GM15510 (cell line): Measurements from ENCODE around the gene KRT73.

ENCODE experiments used
- POLR2A ChIP-seq: IDR thresholded peaks from 3 replicates; pipeline ENCODE4 v1.6.1; 2011; ENCODE audit warnings: borderline replicate concordance; ENCODE audit not compliant: insufficient read length; ENCODE audit errors: extremely low read depth

KRT73 gene

DNA sequence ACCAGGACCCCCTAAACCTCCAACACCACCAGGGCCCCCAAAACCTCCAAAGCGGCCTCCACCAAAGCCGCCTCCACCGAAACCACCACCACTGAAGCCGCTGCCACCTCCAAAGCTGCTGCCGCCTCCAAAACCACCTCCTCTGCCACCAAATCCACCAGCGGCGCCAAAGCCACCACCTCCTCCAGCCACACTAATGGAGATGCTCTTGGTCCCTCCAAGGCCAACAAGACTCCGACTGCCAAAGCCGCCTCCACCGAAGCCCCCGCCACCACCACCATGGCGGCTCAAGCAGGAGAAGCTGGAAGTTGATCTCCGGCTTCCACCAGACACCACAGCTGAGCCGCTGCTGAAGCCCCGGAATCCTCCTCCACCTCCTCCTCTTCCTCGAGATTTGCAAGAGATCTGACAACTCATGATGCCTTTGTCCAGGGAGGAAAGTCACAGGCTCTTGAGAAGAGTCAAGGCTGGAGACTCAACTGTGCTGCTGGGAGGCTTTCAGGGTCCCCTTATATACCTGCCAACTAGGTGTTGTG lies 33.4 kb upstream of the KRT73 start, which contains the start of gene KRT2:
Gene KRT2, minus strand, starts transcription at position 486 of the 536 bp plus-strand sequence. Its CDS starts 69 bp downstream, at position 417.
- no peak for TF ChIP-seq POLR2A

DNA sequence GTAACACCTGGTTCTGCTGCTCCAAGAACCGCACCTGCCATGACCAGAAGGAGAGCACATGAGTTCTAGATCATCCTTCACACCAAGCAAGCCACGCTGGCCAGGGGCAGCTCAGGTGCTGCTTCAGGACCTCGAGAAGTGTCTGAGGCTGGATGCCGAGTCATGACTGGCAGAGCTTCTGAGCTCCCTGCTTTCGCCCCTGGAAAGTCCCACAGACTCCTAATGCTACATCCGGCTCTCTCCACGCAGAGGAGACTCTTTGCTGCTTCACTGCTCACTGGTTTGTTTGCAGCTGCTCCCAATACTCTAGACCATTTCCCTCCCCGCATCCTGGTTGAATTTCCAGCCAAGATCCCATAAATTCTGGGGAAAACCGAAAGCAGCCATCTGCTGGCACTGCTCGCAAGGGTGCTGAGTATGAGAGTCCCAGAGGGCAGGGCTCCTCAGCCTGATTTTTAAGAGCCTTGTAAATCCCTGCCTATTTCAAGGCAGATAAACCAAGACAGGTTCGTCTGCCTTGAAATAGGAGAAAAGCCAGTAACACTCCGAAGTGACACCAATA lies 32.2 kb upstream of the KRT73 start:
- TF ChIP-seq POLR2A: no peak

DNA sequence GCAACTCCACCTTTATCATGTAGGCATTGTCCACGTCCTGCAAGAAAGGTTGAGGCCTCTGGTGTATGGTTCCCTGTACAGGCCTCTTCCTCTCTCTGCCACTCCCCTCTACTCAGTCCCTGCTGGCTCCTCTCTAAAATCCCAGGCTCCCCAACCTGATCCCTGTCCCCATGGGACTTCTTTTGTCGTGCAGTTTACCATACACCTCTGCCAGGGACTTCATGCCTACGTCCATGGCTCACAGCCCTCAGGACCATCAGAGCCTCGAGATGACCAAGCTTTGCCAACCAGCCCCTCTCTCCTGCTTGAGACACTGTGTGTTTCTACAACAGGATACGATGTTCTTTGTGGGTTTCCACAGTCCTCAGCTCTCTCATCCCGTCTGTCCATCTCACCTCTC lies 30.7 kb upstream of the KRT73 start:
- TF ChIP-seq POLR2A: no peak

DNA sequence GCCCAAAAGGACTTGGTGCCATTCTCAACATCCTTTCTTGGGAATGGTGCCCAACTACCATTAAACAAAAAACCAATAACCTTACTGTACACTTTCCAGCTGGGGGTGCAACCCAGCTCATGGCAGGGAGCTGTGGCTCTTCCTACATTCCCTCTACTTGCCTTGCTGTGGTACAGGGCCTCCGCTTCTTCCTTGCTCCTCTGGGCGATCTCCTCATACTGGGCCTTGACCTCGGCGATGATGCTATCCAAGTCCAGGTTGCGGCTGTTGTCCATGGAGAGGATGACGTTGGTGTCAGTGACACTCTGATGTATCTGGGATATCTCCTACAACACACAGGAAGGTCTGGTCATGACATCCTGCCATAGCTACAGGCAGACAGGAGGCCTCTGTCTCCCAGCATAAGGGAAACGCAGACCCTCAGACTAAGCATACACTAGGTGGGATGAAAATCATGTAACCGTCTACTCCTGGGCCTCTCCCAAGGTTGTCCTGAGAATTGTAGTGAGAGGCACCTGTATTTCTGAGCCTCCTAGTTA lies 29.7 kb upstream of the KRT73 start:
- no peak for TF ChIP-seq POLR2A

DNA sequence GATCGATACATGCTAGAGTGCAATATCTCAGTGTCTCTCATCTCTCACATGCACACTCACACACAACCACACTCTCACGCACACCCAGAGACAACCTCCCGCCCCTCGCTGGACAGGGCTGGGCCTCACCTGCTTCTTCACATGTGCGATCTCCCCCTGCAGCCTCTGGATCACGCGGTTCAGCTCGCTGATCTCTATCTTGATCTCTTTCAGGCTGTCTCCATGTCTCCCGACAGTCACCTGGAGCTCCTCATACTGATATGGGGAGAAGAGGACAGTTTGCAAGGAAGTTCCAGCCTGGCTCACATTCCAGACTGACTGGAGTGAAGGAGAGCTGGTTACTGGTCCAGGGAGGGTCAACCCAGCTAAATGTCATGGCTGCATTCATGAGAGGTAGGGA lies 29.2 kb upstream of the KRT73 start:
- TF ChIP-seq POLR2A: no peak

DNA sequence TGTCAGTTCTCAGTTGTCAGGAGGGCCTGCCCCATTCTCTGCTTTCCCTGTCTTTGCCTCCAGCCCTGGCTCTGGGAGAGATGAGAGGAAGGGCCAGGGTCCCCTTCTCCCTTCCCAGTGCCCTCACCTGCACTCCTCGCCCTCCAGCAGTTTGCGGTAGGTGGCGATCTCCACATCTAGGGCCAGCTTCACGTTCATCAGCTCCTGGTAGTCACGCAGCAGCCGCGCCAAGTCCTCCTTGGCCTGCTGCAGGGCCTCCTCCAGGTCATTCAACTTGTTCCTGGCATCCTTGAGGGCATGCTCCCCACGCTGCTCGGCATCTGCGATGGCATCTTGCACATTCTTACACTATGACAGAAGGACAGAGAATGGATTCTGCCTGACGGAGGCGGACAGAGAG lies 28.3 kb upstream of the KRT73 start:
- TF ChIP-seq POLR2A: no peak

DNA sequence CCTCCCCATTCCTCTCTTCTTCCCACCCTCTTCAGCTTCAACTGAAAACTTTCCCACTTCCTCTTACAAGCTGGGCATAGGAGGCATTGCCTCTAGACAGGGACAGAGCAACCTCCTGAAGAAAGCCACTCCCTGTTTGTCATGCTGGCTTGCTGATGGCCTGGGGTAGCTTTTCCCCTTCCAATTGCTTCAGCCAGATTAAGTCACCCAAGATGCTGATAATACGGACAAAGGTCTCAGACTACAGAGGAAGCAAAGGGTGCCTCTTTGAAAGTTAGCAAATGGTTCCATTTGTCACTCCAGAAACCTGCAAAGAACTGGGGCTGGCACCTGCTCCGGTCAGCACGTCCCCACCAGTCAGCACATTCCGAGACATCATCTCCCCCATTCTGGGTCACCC lies 27.6 kb upstream of the KRT73 start:
- no peak for TF ChIP-seq POLR2A

DNA sequence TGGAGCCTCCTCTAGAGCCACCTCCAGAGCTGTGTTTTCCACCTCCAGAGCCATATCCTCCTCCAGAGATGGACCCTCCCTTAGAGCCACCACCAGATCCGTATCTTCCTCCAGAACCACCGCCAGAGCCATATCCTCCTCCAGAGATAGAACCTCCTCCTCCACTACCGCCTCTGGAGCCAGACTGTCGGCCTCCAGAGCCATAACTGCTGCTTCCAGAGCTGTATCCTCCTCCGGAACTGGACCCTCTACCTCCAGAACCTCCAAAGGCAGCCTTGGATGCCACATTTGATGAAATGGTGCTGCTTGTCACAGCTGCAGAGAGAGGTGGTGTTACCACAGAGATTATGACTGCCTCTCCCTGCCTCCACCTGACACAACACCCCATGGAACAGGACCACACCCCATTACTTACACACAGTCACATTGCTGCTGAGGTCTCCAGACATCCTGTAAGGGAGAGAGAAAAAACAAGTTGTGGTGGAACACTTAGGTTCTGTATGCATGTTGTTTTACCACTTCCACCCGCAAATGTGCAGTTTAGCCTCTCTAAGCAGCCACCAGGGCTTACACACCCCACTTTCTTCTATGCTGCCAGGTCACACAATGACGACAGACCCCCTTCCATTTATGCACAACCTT lies 26.9 kb upstream of the KRT73 start:
- no peak for TF ChIP-seq POLR2A

DNA sequence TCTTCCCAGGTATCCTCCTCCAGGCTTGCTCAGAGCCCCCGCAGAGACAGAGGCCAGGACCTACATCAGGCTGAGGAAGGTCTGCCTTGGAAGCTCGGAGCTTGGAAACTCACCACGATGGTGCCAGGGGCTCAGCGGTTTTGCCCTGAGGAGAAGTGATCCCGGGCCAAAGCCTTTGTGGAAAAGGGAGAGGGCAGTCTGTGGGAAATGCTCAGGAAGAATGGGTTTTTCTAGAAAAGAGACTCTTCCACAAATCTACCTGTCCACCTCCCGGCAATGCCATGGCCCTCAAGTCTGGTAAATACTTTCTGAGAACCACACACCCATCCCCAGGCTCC lies 25.7 kb upstream of the KRT73 start:
- no peak for TF ChIP-seq POLR2A

DNA sequence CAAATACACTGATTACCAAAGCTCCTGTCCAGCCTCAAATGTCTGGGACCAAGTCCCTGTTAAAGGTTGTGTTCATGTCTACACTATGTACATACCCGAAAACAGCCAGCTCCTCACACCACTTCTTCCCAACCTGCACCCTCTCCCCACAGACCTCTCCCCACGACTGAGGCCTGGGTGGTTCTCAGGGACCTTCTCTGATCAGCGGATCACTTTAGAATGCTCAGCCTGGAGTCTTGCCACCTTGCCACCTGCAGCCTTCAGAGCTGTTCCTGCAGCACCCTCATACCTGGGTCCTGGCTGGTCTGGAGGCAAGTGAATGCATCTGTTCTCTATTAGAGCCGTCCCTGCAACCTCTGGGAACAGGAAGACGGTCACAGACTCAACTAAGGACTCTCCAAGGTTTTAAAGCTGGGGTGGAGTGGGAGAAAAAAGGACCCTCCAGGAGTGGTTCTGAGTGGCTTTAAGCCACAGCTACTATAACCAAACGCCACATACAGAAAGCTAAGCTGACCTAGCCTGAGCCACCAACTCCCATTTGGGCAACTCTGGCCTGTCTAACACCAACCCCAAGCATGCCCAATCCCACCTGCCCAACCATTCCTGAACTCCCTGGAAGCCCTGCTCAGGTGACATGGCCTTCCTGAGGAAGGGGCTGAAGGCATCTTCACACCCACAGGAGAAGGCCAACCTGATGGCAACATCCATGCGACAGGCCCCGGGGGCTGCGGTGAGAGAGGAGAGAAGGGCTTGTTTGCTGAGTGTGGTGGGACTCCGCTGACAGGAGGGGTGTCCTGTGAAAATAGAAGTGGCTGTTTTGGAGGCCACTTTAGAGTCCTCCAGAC lies 25.1 kb upstream of the KRT73 start:
- TF ChIP-seq POLR2A: no peak

DNA sequence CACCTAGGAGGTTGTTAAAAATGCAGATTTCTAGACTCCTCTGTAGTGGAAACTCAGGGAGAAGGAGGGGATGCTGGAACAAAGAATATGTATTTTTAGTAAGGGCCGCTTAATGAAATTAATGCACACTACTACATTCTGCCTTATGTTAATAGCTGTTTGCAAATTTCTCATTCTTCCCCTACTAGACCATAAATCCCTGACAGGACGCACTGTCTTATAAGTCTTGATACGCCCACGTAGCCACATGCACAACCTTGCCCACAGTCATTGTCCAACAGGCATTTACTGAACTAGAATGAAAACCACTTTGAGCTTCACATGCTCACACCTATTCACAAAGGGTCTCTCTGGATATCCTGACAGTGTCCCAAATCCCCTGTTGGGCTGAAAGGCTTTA lies 23.1 kb upstream of the KRT73 start:
- no peak for TF ChIP-seq POLR2A

DNA sequence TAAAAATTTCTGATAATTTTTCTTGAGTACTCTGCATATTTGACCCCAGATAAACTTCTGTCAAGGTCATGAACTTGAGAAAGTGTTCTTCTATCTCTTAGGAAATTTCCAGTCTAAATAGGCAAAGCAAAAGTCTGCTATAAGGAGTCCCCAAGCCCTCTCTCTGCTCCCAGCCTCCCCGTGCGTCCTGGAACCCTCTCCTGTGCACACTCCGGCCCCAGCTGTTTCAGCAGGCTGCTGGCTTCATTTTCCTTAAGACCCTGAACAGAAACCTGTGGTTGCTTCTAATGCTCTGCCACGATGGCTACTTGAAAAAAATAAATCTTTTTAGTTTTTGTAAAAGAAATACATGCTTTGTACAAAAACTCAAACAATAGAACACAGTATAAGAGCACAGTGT lies 18.9 kb upstream of the KRT73 start:
- no peak for TF ChIP-seq POLR2A

DNA sequence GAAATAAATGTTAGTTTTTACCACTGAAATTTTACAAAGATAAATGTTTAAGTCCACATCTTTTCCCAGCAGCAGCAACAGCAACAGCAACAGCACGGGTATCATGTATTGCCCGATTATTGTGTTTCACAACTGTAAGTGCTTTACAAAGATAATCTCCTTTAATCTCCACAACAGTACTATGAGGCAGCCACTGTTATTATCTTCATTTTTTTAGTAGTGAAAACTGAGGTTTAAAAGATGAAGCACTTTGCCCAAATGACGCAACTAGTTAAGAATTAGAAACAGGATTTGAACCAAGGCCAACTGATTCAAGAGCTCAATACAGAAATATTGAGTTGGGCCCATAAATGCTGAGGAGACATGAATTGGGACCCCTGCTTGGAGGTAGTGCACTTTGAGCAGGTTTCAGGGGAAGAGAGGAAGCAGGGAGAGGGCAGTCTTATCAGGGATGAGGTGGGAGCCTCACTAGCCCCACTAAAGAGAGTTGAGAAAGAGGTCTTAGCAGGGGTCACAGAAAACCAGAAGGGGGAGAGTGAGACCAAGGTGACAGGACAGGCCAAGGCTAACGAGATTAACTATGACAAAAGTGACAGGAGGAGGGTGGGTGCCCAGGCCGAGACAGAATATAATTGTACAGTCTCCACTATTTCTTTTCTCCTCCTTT lies 18.4 kb upstream of the KRT73 start:
- no peak for TF ChIP-seq POLR2A

DNA sequence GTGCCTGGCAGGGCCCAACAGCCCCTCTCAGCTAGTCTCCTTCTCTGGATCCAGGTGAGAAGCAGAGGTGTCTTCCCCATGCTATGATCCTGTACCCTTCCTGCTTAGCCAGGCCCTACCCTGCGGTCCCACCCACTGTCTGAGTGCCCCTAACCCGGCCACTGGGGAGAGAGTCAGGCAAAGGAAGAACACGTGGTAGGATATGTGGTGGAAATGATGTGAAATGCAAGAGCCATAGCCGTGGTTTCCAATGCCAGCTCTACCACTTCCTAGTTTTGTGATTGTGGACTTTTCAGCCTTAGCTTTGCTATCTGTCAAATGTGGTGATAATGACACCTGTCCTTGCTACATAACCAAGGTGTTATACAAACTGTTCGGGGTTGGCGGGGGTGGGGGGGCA lies 17.8 kb upstream of the KRT73 start:
- no peak for TF ChIP-seq POLR2A
